Skeletal muscle cell (primary cell): Measurements from ENCODE around the gene REPS2.
"Not testable (repeated sequence)": the region's sequence is repeated elsewhere in the genome, so short reads cannot be mapped to it uniquely, and the experiment has no call there.

Experiments
- DNase-seq: peaks from one replicate; pipeline ENCODE4 v3.0.0-alpha.2; 2010; ENCODE audit warnings: low read depth
- H3K4me3 ChIP-seq: 2 replicates; pipeline ENCODE4 v1.5.1; 2011; ENCODE audit warnings: low read depth, mild to moderate bottlenecking, control low read depth, low read length, moderate library complexity

REPS2 gene

DNA sequence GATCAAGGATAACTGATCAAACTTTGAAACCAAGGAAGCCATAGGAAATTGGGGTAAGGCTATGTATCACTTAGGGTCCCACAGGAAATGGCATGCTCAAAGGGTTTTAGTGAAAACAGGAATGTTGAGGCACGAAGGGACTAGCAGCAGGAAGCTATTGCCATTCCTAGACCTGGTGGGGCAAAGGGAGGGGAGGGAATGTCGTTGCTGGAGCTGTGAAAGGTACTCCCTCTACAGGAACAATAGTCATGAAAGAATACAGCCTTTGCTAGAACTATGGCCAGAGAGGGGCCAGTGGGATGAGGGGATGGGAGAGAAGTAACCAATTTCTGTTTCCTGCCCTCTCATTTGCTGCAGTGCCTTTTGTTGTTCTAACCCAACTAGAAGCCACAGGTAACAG lies 11.9 kb downstream of the REPS2 start:
- DNase-seq = no peak

DNA sequence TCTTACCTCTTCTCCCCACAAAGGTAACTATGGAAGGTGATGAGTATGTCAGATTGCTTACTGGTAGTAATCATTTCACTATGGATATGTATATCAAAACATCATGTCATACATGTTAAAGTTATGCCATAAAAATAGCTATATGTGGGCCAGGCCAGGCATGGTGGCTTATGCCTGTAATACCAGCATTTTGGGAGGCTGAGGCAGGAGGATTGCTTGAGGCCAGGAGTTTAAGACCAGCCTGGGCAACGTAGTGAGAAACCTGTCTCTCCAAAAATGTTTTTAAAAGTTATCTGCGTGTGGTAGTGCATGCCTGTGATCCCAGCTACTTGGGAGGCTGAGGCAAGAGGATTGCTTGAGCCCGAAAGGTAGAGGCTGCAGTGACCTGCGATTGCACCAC lies 16.2 kb downstream of the REPS2 start:
- DNase-seq, H3K4me3 ChIP-seq: not testable (repeated sequence)

More for the DNA sequence above, 11.9 kb downstream of the REPS2 start:
- H3K4me3 ChIP-seq = no peak overlapping the region

DNA sequence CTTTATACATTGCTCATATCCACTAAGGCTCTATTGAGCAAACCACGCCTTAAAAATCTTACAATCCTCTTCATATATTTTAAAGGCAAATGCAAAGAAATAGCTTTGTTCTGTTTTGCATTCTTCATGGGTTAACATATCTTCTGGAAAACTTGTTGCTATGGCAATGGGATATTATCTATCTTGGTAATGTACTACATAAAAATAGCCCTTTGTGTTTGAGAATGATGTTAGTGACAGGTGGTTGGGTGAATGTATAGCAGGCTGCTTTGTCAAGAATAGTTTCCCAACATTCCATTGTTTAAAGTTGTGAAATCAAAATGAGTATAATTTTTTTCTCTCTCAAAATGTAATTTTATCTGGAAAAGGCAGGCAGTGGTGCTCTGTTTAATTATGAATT lies 16.8 kb downstream of the REPS2 start:
- DNase-seq = no peak
- no peak overlapping the region for H3K4me3 ChIP-seq

DNA sequence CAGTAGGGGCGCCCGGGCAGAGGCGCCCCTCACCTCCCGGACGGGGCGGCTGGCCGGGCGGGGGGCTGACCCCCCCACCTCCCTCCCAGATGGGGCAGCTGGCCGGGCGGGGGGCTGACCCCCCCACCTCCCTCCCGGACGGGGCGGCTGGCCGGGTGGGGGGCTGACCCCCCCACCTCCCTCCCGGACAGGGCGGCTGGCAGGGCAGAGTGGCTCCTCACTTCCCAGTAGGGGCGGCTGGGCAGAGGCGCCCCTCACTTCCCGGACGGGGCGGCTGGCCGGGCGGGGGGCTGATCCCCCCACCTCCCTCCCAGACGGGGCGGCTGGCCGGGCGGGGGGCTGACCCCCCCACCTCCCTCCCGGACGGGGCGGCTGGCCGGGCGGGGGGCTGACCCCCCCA lies 18.5 kb downstream of the REPS2 start:
- not testable (repeated sequence) for H3K4me3 ChIP-seq, DNase-seq

DNA sequence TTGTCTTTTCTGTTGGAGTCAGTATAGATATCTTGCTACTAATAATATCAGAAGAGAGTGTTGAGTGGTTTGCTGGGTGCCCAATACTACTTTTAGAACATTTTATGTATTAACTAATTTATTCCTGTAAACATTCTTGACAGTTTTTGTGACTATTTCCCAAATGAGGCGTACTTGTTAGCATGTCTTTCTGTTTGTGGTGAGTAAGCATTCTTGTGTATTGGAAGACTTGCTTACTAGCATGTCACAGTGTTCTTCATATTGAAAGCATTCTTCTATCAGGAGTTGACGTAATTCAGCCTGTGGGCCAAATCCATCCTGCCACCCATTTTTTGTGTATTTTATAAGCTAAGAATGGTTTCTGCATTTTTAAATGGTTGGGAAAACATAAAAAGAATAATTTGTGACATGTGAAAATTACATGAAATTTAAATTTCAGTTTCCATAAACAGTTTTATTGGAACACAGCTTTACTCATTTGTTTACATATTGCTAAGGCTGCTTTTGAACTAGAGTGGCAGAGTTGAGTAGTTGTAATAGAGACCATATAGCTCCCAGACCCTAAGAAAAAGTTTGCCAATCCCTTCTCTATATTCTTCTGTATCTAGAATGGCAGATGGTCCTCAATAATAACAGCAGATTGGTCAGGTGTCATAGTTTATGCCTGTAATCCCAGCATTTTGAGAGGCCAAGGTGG lies 20.4 kb downstream of the REPS2 start:
- no peak for DNase-seq
- no peak overlapping the region for H3K4me3 ChIP-seq

DNA sequence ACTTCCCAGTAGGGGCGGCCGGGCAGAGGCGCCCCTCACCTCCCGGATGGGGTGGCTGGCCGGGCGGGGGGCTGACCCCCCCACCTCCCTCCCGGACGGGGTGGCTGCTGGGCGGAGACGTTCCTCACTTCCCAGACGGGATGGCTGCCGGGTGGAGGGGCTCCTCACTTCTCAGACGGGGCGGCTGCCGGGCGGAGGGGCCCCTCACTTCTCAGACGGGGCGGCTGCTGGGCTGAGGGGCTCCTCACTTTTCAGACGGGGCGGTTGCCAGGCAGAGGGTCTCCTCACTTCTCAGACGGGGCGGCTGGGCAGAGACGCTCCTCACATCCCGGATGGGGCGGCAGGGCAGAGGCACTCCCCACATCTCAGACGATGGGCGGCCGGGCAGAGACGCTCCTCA lies 22.3 kb downstream of the REPS2 start:
- H3K4me3 ChIP-seq, DNase-seq: not testable (repeated sequence)

DNA sequence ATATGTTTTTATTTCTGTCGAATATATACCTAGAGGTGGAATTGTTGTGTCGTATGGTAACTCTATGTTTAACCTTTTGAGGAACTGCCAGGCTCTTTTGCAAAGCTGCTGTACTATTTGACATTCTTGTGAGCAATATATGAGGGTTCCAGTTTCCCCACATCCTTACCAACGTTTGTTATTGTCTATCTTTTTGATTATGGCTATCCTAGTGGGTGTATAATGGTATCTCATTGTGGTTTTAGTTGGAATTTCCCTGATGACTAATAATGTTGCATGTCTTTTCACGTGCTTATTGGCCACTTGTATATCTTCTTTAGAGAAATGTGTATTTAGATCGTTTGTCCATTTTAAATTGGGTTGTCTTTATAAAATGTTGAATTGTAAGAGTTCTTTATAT lies 24.5 kb downstream of the REPS2 start:
- DNase-seq = no peak

DNA sequence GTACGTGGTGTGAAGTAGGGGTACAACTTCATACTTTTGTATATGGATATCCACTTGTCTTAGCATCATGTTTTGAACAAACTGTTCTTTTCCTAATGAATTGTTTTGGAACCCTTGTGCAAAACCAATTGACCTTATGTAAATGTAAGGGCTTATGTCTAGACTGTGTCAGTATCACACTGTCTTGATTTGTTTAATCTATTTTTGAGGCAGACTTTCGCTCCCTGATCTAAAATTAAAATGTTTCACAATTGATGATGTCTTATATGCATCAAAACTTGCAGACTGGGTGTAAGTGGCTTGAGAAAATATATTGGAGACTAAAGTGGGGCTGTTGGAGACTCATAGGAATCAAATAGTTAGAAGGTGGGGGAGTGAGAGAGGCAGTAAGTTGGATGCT lies 25.2 kb downstream of the REPS2 start:
- no peak overlapping the region for H3K4me3 ChIP-seq
- DNase-seq = no peak

More for the DNA sequence above, 24.5 kb downstream of the REPS2 start:
- no peak overlapping the region for H3K4me3 ChIP-seq

DNA sequence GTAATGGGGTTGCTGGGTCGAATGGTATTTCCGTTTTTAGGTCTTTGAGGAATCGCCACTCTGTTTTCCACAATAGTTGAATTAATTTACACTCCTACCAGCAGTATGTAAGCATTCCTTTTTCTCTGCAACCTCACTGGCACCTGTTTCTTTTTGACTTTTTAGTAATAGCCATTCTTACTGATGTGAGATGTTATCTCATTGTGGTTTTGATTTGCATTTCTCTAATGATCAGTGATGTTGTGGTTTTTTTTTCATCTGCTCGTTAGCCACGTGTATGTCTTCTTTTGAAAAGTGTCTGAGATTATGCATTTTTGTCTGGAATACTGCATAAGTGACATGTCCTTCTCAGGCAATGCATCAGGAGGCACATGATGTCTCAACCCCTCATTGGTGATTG lies 28.8 kb downstream of the REPS2 start:
- H3K4me3 ChIP-seq = no peak overlapping the region
- DNase-seq = no peak

DNA sequence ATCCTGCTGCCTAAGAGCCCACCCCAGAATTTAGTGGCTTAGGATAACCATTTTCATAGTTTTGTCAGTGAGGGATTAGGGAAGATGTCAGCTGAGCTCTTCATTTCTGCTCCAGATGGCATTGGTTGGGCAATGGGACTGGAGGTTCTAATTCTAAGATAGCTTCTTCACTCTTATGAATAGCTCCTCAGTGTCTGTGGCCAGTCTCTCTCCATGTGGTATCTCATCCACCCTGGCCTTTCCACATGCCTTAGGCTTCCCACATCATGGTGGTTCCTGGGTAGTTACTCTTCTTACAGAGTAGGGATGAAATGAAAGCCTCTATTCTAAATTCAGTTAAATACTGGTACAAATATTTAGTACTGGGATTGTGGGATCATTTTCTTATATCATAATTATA lies 31.3 kb downstream of the REPS2 start:
- DNase-seq = no peak
- no peak overlapping the region for H3K4me3 ChIP-seq

DNA sequence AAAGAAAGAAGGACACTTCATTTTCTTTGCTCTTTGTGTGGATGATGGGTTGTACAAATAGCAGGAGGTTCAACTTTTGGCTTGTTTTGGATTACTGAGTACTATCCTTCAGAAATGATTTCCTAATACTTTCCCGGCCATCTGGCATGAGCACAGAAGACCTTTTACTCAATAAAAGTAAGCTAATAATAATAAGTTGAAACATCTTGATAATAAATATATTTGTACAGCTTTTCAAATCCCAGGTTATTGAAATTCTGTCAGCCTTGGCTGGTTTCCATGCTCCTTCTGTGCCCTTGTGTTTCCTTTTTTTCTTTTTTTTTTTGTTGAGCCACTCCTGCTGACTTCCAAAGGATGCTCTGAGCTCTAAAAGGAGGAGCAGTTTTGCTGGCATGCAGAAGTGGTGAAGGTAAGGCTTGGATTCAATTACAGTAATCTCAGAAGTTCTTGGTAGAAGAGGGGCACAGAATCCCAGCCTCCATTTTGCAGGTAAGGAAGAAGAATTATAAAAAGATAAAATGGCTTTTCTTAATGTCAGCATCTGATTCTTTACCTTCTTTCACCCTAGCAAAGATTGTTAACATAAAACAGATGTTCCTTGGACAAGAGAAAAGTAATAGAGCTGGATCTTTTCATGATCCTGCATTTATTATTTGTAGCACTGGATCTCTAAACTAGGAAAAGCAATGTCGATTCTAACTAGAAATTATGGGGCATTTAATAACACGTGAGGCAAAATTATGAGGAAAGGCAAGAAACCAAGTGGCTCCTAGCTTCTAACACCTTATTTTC lies 31.9 kb downstream of the REPS2 start:
- no peak overlapping the region for H3K4me3 ChIP-seq
- no peak for DNase-seq

DNA sequence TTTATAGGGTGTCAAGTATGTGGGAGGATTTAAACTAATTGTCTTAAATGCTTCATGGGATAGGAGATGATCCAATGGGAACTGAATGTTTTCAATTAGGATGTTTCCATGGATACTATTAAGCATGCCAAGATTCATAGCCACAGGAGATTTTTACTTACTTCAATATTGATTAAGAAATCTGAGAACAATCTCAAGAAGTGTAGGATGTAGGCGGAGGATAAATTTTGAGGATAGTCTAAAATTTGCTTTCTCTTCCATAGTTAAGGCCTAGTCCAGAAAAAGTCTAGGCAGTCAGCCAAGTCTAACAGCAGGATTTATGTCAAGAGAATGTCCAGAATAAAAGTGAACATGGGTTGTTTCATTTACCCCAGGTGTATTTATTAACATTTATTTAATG lies 32.8 kb downstream of the REPS2 start:
- DNase-seq = no peak
- no peak overlapping the region for H3K4me3 ChIP-seq

DNA sequence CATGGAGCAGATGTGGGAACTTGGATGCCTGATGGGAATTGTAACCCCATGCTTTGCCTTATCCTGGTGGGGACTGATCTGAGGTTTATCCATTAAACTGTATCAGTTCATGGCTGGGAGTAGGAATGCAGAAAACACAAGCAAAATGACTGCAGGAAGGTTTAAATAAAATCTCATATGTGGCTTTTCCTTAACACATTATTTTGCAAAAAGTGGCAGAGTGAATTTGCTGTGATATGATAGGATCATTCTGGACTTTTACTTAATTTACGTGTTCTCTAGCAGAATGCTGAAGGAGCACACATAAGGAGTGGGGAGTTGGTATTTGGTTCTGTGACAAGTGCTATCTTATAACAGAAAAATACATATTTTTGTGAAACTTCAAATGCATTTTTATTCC lies 34.8 kb downstream of the REPS2 start:
- H3K4me3 ChIP-seq = no peak overlapping the region
- no peak for DNase-seq

DNA sequence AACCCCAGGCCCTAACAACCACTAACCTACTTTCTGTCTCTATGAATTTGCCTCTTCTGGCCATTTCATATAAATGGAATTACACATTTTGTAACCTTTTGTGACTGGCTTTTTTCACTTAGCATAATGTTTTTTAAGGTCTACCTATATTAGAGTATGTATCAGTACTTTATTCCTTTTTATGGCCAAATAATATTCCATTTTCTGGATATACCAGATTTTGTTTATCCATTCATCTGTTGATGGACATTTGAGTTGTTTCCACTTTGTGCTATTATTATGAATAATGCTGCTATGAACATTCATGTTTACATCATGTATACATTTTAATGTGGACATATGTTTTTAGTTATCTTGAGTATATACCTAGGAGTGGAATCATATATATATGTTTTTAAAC lies 35.5 kb downstream of the REPS2 start:
- no peak overlapping the region for H3K4me3 ChIP-seq
- DNase-seq = no peak

DNA sequence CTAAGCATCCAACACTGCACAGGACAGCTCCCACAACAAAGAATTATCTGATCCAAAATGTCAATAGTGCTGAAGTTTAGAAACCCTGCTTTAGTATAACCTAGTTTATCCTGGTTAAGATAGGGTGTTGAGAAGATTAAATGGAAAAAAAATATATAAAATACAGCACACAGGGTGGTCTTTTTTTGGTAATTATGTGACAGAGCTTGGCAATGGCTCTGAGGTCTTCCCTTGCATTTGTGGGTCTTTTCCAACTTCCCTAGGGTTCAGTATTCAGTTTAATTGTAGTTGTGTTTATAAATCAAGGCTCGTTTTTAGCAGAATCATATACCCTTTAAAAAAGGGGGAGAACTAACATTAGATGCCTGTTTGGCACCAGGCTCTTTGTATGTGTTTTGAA lies 36.6 kb downstream of the REPS2 start:
- no peak overlapping the region for H3K4me3 ChIP-seq
- no peak for DNase-seq

DNA sequence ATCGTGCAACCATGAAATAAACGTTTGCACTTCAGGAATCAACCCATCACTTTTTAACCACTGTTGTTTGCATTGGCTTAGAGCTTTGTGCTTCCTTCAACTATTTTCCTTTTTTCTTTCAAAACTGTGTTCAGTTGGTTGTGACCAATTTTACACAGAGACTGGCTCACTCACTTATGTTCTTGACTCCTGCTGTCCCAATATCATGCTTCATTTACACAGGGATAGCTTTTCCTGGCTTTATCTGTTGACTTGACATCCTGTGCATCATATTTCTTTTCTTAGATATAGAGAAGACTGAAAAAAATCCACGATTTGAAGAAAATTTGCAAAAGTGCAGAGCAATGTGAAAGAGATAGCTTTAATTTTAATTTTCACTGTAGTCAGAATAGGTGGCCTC lies 38.8 kb downstream of the REPS2 start:
- no peak overlapping the region for H3K4me3 ChIP-seq
- DNase-seq = no peak

DNA sequence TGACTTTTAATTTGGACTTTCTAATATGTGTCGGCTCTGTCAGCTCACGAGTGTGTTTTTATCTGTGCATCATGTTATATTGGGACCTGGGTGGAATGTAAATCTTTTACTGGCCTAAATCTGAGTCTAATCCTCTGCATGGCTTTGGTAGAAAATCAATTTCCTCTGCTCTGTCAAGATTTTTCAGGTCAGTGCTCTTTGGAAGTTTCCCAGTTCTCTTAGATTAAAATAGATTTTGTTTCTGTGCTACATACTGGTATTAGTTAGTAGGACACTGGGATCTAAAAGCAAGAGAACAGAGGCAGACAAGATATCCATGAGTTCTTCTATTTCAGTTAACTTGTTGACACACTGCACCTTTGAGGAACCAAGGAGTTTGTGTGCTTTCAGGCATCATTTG lies 39.7 kb downstream of the REPS2 start:
- no peak overlapping the region for H3K4me3 ChIP-seq
- no peak for DNase-seq

DNA sequence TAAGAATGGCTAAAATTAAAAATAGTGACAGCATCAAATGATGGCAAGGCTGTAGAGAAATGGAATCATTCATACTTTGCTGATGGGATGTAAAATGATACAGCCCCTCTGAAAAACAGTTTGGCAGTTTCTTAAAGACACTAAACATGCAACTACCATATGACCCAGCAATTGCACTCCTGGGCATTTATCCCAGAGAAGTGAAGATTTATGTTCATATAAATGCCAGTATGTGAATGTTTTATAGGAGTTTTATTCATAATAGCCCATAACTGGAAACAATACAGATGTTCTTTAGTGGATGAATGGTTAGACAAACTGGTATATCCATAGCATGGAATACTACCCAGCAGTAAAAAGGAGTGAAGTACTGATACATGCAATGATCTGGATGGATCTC lies 43.3 kb downstream of the REPS2 start:
- DNase-seq = no peak

DNA sequence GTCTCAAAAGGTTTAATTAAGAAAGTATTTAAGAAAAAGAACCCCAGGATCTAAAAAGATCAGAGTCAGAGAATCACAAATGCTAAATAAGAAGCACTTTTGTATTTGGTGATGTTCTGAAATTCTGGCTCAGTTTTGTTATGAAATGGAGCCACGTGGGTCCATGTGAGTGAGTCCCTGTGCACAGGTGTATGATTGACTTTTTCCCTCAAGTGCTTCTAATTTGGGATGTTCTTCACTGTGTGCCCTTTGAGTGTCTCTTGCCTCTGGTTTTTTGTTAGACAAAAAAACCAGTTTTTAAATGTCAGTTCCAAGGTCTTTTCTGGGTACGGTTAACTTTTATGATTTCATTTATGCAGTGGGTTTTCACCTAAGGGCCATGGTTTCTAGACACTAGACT lies 44.4 kb downstream of the REPS2 start:
- DNase-seq = no peak
- no peak overlapping the region for H3K4me3 ChIP-seq

More for the DNA sequence above, 43.3 kb downstream of the REPS2 start:
- no peak overlapping the region for H3K4me3 ChIP-seq

DNA sequence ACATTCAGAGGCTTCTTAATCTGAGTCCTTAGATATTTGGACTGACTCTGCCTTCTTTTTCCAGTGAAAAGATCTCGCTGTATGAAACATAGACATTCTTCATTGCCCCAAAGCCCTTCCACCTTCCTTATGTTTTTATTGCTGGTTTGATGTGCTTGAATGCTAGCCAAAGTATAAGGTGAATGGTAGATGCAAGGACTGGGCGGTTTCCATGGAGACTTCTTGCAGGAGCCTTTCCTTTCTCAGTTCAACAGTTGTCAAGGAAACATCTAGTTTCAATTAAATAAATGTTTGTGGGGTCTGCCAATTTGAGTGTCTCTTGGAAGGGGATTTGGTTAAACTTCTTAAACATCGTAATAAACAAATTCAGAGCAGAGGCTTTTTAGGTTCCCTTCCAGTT lies 46.0 kb downstream of the REPS2 start:
- DNase-seq = no peak

DNA sequence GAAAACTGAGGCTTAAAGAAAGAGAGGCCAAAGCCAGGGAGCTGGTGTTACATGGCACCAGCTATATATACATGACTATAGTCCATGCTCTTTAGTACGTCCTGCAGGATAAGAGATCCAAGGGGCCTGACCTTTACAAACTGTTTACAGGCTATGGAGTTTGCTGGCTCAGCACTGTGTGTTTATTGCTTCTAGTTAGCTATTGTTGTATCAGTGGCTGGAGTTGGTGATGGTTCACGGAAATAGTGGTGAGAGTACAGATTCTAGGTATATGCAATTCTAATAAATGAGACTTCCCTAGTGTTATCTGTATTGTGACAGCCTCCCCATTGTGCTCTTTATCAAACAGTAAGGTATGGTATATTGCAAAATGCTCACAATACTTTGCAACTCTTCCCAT lies 46.5 kb downstream of the REPS2 start:
- no peak overlapping the region for H3K4me3 ChIP-seq
- no peak for DNase-seq

More for the DNA sequence above, 46.0 kb downstream of the REPS2 start:
- no peak overlapping the region for H3K4me3 ChIP-seq
